Stimulated activated CD8-positive, alpha-beta memory T cell treated with anti-CD3 and anti-CD28 coated beads, Interleukin-4, amount 100 ng/mL, for 4 hours (primary cell): Measurements from ENCODE around the gene SPSB4.
"Not testable (repeated sequence)": the region's sequence is repeated elsewhere in the genome, so short reads cannot be mapped to it uniquely, and the experiment has no call there.

Experiments used
- DNase-seq, 2 donors: peaks; one replicate each; pipeline ENCODE4 v3.0.0-alpha.2; 2020; ENCODE audit warnings: low read depth in 2 of 2, low spot score in 1 of 2

SPSB4 gene

DNA sequence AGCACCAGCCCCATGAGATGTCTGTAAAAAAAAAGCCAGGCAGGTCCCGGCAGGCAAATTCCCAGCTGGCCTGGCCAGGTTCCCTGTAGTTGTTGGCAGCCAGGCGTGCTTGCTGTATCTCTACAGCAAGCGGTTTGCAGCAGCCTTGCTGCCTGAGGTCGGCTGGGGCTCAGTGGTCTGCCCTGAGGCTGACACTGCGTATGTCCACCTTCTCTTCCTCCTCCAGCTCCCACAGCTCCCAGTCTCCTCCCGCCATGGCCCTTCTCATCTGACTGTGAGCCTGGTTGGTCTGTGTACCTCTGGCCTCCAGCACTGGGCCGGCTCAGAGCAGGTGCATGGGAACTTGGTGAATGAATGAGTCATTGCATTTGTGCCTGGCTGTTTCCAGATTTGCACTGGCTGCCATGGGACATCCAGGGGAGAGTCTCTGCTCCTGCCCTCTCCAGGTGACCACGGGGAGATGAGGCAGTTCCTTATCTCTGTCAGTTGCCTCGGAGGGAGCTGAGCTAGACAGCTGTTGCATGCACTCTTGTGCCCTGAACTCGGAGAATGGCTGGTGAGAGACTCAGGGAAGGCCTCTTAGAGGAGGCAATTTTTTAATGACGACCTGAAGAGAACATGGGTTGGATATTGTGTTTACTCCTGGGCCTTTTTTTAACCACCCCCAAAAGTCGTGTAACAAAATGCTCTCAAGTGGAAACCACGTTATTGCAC, 43.0 kb downstream of the SPSB4 start:
- DNase-seq = no peak

DNA sequence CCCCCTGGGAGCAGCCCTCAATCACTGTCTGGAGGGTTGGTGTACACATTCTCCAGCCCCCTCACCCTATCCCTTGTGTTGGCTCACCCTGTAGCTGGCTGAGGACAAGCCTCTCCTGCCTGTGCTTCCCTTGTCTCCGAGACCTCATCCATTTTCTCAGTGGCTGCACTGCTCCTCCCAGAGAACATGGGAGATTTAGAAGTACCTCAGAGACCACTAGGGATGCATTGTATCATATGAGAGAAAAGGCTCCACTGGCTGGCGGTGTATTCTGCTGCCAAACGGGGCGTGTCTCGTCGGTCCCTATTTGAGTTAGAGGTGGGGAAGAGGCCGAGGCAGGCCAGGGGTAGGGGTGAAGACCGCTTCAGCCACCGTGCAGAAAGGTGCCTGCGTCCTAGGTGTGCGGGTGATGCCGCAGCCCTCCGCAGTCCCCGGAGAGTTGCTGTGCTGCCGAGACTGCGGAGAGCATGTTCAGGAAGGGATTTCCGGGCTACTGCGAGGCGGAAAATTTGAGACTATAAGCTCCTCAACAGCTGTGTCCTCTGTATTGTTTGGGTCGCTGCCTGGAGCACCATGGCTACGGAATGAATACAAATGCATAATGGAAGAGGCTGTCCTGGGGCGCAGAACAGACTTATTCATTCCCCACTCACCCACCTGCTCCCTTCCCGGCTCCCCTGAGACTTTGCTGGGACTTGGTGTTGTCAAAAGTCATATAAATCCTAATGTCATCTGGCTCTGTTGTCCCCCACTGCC, 43.8 kb downstream of the SPSB4 start:
- no peak for DNase-seq

DNA sequence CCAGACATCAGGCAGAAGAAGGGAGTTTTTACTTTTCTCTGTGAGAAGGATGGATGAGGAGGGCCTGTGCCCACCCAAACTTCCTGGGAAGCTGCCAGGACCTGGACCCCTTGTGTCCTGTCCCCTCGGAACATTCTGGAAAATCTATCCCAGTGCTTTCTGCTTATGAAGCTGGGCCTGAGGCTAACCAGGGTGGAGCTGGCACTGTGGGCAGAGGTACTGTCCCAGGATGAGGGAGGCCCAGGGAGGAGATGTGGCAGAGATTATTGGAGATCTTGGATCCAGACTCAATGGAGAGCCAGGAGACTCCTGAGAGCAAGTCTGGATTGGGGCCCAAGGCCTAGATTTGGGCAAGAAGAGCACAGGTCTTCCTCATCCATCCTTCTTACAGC, 44.4 kb downstream of the SPSB4 start:
- no peak for DNase-seq

DNA sequence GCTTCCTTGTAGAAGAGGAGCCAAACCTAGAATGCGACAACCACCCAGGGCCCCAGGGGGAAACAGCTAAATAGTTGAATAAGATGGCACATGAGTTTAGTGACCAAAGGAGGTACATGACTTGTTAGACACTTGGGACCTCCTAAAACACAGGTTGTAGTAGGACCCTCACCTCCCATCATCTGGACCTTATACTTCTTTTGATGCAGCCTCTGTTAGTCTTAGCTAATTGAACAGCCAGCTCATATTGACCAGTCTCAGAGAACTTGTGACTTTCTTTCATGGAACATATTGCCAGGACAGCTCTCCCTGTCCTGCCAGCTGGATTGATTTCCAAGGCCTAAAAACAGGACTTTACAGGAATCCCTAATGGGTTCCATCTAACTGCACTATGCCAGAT, 45.0 kb downstream of the SPSB4 start:
- no peak for DNase-seq

DNA sequence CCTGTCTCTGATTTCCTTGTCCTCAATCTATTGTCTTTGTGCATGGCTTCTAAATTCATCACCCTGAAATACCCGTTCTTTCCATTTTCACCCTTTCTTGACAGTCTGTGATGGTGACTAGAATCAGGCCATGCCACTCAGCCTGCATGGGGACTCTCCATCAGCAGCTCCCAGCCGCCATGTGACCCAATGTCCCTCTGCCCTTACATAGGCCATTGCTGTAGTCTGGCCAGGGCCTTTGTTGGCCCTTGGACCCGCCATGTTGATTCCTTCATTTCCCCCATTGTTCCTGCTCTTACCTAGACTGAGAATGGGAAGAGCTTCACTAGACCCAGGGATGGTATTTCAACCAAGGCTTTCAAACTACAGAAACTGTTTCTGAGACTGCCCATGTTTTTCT, 45.8 kb downstream of the SPSB4 start:
- no peak for DNase-seq

DNA sequence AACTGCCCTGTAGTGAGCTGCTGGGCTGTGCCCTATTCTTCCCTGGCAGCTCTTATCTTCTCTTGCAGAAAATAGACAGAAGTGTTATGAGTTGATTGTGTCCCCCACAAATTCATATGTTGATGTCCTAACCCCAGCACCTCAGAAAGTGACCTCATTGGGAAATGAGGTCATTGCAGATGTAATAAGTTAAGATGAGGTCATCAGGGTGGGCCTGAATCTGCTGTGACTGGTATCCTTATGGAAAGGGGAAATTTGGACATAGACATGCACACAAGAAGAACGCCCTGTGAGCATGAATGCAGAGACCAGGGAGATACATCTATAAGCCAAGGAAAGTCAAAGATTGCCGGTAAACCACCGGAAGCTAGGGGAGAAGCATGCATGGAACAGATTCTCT, 49.0 kb downstream of the SPSB4 start:
- DNase-seq = no peak

DNA sequence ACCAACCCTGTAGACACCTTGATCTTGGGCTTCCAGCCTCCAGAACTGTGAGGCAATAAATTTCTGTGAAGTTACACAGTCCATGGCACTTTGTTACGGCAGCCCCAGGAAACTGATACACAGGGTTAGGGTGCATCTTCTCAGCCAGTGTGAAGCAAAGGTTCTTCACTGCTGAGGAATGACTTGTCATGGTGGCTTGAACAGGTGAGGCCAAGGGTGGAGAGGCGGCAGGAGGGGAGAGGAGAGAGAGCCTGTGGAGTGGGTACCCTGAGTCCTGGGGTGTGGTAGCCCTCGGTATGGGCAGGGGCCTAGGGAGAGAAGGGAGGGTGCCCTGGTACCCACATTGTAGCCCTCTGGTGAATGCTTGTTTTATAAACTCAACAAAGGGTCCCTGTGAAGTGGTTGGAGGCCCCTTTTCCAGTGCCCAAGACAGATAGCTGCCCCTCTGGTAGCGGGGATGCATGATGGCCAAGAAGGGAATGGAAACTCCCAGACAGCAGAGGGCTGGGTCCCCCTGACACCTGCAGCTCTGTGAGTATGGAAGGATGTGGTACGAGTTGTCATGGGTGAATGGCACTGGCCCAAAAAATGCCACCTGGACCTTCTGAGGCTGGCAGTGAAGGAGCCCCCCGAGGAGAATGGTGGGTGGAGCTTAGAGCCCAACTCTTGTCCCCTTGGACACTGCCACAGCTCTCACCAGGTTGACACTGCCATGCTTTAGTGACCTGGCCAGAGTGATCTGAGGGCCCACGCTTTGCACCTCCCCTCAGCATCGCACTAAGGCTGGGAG, 49.6 kb downstream of the SPSB4 start:
- DNase-seq = no peak

DNA sequence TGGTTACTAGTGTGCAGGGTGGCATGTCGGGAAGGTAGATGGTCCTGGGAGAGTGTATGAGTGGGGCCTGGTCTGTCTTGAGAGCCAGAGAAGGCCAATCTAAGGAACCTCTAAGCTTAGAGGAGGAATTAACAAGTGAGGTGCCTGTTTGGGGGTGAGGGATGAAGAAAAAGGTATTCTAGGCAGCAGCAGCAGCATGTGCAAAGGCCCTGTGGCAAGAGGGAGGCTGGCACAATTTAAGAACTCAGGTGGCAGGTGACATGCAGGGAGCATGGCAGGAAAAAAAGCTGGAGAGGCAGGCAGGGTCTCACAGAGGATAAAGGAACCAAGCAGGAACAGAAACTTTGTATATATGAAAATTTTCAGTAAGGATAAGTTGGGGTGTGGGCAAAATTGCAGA, 51.2 kb downstream of the SPSB4 start:
- DNase-seq = no peak

DNA sequence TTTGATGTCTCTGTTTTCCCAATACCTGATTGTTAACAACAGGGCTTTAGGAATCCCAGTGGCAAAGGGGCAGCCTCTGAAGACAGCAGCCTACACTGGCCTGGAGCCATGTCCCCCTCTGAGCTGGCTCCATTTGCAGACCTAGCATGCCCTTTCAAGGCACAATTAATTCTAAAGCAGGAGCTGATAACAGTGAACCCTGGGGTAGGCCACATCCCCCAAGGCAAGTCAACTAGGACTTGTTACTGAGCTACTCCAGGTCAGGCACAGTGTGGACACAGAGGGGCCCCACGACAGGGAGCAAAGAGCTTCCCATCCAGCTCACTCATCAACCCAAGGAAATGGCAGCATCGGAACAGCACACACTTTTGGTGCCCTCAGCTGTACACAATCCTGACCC, 51.9 kb downstream of the SPSB4 start:
- DNase-seq = no peak

DNA sequence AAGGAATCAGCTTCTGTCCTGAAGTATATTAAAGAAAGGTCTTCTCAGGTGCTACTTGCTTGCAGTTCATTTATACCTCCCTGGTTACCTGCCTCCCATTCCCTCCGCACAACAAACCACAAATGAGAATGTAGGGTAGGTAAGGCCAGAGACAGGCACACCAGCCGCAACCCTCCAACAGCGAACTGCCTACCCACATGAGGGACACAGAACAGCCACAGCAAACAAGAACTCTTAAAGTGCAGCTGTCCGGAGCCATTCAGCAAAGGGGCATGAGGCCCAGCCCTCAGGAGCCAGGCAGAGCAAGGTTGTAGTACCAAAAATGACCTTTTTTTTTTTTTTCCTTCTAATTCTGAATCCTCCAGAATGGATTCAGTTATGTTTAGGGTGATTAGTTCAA, 52.4 kb downstream of the SPSB4 start:
- no peak for DNase-seq

DNA sequence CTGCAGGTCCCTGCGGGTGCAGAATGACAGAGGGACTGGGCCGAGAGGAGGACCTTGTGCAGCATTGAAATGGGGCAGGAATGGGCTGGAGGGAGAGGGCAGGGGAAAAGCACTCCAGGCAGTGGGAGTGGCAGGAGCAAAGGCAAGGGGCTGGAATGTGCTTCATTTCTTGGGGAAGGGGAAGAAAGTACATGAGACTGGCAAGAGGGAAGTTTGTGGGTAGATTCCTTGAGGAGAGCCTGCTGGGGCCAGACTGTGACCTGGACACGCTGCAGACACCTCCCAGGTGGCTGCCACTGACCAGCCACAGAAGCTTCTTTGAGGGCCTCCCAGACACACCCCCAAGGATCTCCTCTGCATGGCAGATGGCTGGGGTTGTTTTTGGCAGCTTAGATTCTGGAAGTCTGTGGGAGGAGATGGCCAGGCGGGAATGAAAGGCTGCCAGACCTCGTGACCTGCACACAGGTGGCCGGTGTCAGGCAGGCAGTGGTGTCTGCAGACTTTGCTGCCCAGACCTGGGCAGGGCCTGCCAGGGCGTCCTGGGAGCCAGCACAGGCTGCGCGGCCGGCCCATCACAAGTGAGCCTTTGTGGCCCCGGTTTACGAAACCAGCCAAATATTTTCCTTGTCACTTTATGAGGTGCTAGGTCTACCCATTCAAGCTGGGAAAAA, 53.1 kb downstream of the SPSB4 start:
- DNase-seq = no peak

DNA sequence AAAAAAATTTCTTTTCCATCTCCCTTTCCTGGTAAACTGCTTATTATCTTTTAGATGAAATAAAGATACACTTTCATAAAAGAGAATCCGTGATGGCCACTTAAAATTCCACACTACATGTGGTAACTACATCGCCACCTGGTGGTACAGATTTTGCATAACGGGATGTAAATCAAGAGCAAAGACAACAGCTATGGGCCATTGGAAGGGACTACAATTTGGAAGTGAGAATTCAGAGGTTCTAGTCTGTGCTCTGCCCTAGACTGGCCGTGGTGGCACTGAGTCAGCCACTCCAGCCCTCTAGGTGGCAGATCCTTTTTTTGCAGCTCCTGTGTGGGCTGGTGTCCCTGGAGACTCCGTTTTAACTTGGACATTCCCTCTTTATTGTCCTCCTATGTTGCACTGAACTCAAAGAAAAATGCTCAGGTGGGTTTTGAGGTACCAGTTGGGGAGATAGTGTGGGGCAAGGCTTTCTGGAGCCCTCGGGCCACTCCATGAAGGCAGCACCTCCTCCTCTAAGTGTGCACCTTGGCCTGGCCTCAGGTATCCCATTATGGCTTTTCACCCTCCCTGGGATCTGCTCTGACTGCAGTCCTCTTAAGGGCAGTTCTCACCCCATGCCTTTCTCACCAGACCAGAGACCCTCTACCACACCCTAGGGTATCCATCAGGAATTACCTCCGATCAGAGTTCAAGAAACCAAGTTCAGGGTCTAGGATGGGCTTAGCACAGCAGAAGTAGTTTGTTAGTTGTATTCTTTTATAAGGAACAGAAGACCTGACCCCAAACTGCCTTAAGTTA, 54.9 kb downstream of the SPSB4 start:
- peak in 1 of 2 donors; percentile 31 for DNase-seq

DNA sequence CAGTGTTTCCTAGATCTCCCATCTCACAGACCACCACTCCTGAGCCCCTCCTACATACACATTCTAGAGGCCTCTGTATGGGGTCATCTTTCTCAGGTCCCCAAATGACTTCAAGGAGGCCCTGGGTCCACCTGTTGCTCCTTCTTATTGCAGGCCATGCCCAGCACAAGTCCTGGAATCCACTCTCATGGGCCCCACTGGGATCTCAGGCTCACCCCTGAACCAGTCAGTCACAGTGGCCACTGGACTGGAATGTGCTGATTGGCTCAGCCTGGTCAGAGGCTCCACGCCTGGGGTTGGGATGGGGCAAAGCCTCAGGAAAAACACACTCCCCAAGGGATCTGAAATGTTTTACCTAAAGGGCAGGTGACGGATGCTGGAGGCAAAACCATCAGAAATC, 55.7 kb downstream of the SPSB4 start:
- no peak for DNase-seq

DNA sequence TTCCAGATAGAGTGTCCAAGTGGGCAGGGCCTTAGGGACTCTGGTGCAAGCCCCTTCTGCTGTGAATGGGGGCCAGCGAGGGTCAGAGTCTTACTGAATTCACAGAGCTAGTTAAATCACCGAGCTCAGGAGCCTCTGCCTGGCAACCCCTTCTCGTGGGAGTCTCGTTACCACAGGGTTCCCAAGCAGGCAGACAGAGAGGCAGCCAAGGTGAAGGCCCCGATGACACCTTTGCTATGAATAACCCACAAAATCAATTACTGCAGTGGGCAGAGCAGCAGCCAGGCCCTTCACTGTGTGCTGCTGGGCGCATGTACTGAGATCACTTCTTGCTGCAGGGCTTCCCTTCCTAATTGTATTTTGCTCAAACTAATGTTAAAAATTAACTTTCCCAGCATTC, 56.9 kb downstream of the SPSB4 start:
- DNase-seq = no peak

DNA sequence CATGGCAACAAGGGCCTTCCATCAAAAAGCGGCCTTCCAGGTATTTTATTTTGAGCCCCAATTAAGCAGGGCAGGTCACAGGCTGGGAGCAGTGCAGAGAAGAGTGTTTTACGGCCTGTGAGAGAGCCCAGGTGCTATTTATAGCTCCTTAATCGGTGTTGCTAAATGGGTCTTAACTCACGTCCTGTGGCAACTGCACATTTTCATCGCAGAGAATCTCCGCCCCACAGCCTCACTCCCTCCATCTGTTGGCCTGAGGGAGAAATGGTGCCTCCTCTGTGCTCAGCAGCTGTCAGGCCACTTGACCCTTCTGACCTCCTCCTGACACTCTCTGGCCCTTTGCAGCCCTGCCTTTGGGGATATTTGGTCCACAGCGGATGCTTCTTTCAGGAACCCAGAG, 58.6 kb downstream of the SPSB4 start:
- no peak for DNase-seq

DNA sequence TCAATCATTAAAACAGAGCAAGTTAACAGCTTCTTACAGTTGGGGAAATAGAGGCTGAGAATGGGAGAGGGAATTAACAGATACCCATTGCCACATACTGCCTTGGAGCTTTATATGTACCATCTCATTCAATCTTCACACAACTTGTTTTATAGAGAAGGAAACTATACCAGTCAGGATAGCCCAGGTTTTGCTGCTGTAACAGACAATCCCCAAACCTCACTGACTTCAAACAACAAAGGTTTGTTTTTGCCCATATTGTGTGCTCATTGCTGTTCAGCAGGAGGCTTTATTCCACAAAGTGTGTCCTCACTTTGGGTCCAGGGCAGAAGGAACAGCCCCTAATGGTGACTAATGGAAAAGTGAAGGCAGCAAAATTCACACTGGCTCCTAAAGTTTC, 59.2 kb downstream of the SPSB4 start:
- DNase-seq = no peak

DNA sequence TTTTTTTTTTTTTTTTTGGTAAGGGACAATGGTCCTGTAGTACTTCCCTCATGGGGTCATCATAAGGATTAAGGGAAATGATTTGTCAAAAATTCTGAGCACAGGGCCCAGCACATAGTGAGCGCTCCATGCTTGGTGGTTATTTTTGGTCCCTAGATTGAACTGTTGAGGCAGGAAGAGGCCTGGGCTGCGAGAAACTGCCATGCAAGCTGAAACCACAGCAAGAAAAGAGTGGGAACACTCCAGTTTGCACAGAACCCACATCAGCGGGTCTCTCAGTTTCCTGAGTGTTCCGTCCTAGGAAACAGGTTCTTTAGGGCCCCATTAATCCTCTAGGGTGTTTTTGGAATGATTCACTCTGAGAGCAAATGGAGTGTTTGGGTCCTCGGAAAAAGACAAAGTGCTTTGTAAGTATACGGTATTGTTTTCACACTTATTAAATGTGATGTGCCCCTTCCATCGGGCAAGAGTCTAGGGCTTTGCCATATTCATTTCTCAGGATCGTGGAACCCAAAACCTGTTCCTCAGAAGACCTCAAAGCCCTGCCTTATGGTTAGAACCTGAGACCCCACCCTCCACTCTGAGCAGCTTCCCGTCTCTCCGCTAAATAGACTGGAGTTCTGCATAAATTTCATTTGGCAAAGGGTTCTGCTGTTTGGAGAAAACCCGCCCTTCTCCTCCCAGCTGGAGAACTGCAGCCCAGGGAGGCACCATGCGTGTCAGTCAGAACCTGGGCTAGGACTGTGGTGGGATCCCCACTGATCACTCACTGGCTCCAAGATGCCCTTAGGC, 60.4 kb downstream of the SPSB4 start:
- DNase-seq = no peak

DNA sequence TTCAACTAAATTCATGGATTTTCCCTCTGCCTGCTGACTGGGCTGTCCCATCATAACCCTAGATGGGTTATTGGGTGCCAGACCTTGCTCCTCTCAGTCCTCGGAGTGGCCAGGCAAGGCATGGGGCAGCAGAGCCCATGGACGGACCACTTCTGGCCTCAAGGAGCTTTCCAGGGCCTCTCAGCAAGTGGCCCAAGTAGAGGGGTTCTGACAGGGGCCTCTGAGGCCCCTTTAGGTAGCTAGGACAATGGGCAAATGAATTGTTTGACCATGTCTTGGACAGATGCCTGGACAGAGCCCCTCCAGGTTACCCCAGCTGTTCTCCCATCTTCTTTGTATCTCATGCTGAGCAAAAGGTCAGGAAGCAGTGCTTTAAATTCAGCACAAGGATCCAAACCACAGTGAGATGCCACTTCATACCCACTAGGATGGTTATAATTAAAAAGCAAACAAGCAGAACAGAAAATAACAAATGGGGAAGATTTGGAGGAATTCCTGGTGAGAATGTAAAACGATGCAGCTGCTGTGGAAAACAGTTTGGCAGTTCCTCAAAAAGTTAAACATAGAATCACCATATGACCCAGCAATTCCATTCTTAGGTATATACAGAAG, 61.6 kb downstream of the SPSB4 start:
- DNase-seq = no peak

DNA sequence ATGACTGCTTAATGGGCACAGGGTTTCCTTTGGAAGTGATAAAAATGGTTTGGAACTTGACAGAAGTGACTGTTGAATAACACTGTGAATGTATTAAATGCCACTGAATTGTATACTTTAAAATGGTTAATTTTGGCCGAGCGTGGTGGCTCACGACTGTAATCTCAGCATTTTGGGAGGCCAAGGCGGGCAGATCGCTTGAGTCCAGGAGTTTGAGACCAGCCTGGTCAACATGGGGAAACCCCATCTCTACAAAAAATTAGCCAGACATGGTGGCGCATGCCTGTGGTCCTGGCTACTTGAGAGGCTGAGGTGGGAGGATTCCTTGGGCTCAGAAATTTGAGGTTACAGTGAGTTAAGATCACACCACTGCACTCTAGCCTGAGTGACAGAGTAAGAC, 62.5 kb downstream of the SPSB4 start:
- DNase-seq = not testable (repeated sequence)
